22Rv1 (cell line): ENCODE data around the gene TRIP10.

Experiments used
- H3K27ac ChIP-seq: fragments of 450-650 bp; 2 replicates; pipeline ENCODE4 v1.5.1; 2017
- CTCF ChIP-seq: fragments of 450-650 bp; IDR thresholded peaks from 2 replicates; pipeline ENCODE4 v1.5.1; 2017; ENCODE audit warnings: mild to moderate bottlenecking
- ZFX ChIP-seq: fragments of 450-650 bp; IDR thresholded peaks from 2 replicates; pipeline ENCODE4 v1.6.1; 2017; ENCODE audit warnings: antibody characterized with exemption, borderline replicate concordance

Gene TRIP10

GRCh38 chr19:6737873-6738786, 1.4 kb upstream of the TRIP10 start:
- H3K27ac ChIP-seq: peak overlapping the region; percentile 83
- no peak for TF ChIP-seq ZFX
- TF ChIP-seq CTCF: peak; percentile 84

GRCh38 chr19:6738787-6739389, 592 bp upstream of the TRIP10 start:
- H3K27ac ChIP-seq: peak overlapping the region; percentile 83
- no peak for TF ChIP-seq ZFX
- peak; percentile 60 for TF ChIP-seq CTCF

GRCh38 chr19:6739883-6740588, 556 bp downstream of the TRIP10 start:
- no peak for TF ChIP-seq CTCF
- no peak for TF ChIP-seq ZFX
- no peak overlapping the region for H3K27ac ChIP-seq

- H3K27ac ChIP-seq: no peak overlapping the region
- TF ChIP-seq CTCF (no peak), ZFX (no peak)
These were observed 1.3 kb downstream of the TRIP10 start for GRCh38 chr19:6740589-6741343.

- H3K27ac ChIP-seq: no peak overlapping the region
- no peak for TF ChIP-seq CTCF
- no peak for TF ChIP-seq ZFX
These were observed 3.6 kb downstream of the TRIP10 start for GRCh38 chr19:6743066-6743465.

GRCh38 chr19:6743714-6744380, 4.4 kb downstream of the TRIP10 start:
- H3K27ac ChIP-seq: no peak overlapping the region
- TF ChIP-seq ZFX: no peak
- TF ChIP-seq CTCF: no peak
